Measurements from ENCODE around the gene OOSP4A.

GRCh38 chr11:60018058-60018457, 54.2 kb downstream of the OOSP4A start:
- TF ChIP-seq CTCF (tag by site-specific recombination; IDR thresholded peaks at IDR 0.05) (no peak), ZSCAN30 (tag by site-specific recombination; IDR thresholded peaks at IDR 0.05) (no peak), ZNF19 (tag by site-specific recombination; IDR thresholded peaks at IDR 0.05; ENCODE audit: low read depth) (no peak), YY1 (tag by site-specific recombination; IDR thresholded peaks at IDR 0.05) (no peak), ZBTB6 (tag by site-specific recombination; IDR thresholded peaks at IDR 0.05) (no peak), ZNF585B (tag by site-specific recombination; IDR thresholded peaks at IDR 0.05) (no peak), SETDB1 (IDR thresholded peaks at IDR 0.05; ENCODE audit: insufficient read length, low read length) (no peak), KLF16 (tag by site-specific recombination; IDR thresholded peaks at IDR 0.05) (no peak), ZNF660 (tag by site-specific recombination; IDR thresholded peaks at IDR 0.05) (no peak), OVOL3 (tag by site-specific recombination; IDR thresholded peaks at IDR 0.05) (no peak)
- TF ChIP-seq, protein P1, sequence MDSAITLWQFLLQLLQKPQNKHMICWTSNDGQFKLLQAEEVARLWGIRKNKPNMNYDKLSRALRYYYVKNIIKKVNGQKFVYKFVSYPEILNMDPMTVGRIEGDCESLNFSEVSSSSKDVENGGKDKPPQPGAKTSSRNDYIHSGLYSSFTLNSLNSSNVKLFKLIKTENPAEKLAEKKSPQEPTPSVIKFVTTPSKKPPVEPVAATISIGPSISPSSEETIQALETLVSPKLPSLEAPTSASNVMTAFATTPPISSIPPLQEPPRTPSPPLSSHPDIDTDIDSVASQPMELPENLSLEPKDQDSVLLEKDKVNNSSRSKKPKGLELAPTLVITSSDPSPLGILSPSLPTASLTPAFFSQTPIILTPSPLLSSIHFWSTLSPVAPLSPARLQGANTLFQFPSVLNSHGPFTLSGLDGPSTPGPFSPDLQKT (IDR thresholded peaks at IDR 0.05; ENCODE audit: borderline replicate concordance, low read depth, low read length) = no peak
- TF ChIP-seq, protein P2, sequence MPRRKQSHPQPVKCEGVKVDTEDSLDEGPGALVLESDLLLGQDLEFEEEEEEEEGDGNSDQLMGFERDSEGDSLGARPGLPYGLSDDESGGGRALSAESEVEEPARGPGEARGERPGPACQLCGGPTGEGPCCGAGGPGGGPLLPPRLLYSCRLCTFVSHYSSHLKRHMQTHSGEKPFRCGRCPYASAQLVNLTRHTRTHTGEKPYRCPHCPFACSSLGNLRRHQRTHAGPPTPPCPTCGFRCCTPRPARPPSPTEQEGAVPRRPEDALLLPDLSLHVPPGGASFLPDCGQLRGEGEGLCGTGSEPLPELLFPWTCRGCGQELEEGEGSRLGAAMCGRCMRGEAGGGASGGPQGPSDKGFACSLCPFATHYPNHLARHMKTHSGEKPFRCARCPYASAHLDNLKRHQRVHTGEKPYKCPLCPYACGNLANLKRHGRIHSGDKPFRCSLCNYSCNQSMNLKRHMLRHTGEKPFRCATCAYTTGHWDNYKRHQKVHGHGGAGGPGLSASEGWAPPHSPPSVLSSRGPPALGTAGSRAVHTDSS (tag by site-specific recombination; IDR thresholded peaks at IDR 0.05) = no peak

All from HEK293 (cell line).